ENCODE data around the gene SEMA5B.

GRCh38 chr3:123075359-123075758 is 47.8 kb upstream of the SEMA5B start:
- TF ChIP-seq HDGF (IDR thresholded peaks at IDR 0.05; ENCODE audit: borderline replicate concordance) (no peak), SP1 (IDR thresholded peaks at IDR 0.05) (no peak), BHLHE40 (IDR thresholded peaks at IDR 0.05; ENCODE audit: borderline replicate concordance) (no peak), PKNOX1 (IDR thresholded peaks at IDR 0.05) (no peak), TARDBP (IDR thresholded peaks at IDR 0.05) (no peak), L3MBTL2 (conservative IDR thresholded peaks at IDR 0.05) (no peak), FOXK2 (IDR thresholded peaks at IDR 0.05) (no peak), FOXM1 (IDR thresholded peaks at IDR 0.05; ENCODE audit: borderline replicate concordance) (no peak)

Data from HEK293T (cell line).